GM13976 (cell line): ENCODE data around the gene SHOC2.

Source experiments
- DNase-seq: peaks from one replicate; pipeline ENCODE4 v3.0.0; 2012; ENCODE audit warnings: low spot score
- in situ Hi-C: fragments of 300-500 bp; cut with MboI; formaldehyde crosslinking; loops from one replicate; pipeline ENCODE4 v1.12.0; 2022; ENCODE audit warnings: low sequenced_read_pairs, mixed read lengths, inconsistent platforms; ENCODE audit not compliant: unreplicated experiment
- TF ChIP-seq, protein P1 (sequence below): IDR thresholded peaks from 2 replicates; pipeline ENCODE4 v1.5.1; 2012; ENCODE audit warnings: borderline replicate concordance, mild to moderate bottlenecking; ENCODE audit not compliant: insufficient read depth; ENCODE audit errors: extremely low read depth, missing control alignments, control extremely low read depth

Gene SHOC2

GRCh38 chr10:111034598-111035310 lies 115.3 kb downstream of the SHOC2 start:
- in situ Hi-C loops, result no loop called here
- TF ChIP-seq, protein P1, sequence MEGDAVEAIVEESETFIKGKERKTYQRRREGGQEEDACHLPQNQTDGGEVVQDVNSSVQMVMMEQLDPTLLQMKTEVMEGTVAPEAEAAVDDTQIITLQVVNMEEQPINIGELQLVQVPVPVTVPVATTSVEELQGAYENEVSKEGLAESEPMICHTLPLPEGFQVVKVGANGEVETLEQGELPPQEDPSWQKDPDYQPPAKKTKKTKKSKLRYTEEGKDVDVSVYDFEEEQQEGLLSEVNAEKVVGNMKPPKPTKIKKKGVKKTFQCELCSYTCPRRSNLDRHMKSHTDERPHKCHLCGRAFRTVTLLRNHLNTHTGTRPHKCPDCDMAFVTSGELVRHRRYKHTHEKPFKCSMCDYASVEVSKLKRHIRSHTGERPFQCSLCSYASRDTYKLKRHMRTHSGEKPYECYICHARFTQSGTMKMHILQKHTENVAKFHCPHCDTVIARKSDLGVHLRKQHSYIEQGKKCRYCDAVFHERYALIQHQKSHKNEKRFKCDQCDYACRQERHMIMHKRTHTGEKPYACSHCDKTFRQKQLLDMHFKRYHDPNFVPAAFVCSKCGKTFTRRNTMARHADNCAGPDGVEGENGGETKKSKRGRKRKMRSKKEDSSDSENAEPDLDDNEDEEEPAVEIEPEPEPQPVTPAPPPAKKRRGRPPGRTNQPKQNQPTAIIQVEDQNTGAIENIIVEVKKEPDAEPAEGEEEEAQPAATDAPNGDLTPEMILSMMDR, result no peak
- DNase-seq, result no peak

DNA sequence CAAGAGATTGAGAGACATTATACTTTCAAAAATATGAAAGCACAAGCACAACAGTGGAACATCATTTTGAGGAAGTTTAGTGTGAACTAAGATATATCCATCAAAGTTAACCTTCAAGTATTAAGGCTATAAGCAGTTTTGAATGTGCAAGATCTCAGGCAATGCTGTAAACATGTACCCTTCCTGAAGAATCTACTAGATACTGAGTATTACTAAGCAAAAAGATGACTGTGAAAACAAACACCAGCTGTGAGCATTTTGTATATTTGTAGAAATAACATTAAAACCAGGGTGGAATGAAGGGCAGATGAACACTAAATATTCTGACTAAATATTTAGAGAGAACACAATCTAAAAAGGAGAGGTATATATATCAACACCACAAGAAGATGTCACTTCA lies 116.1 kb downstream of the SHOC2 start:
- no peak for DNase-seq
- in situ Hi-C loops, result no loop called here
- TF ChIP-seq, protein P1, result no peak

DNA sequence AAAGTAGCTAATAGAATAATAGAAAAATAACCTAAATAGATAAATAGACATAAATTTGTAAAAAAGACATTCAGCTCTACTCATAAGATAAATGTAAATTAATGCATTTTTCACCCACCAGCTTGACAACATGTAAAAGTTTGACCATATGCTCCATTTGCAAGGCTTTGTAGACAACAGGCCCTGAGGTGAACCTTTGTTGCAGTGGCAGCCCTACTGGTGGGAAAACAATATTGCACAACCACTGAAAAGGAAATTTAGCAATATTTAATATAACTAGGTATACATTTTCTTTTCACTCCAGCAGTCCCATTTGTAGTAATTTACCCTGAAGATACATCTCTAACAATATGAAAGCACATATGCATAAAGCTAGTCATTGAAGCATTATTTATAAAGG lies 118.5 kb downstream of the SHOC2 start:
- in situ Hi-C loops, result no loop called here
- no peak for DNase-seq
- TF ChIP-seq, protein P1, result no peak

- in situ Hi-C loops, result no loop called here
- DNase-seq, result no peak
- TF ChIP-seq, protein P1, result no peak
These were observed 120.1 kb downstream of the SHOC2 start for GRCh38 chr10:111039522-111039921.

GRCh38 chr10:111057006-111057405 lies 137.6 kb downstream of the SHOC2 start:
- in situ Hi-C loops, result no loop called here
- DNase-seq, result no peak
- TF ChIP-seq, protein P1, result no peak
